Keratinocyte (primary cell): ENCODE data around the gene DNTTIP2.

Experiments
- EZH2 ChIP-seq: IDR thresholded peaks from one replicate; pipeline ENCODE4 v1.6.1; 2012; ENCODE audit warnings: inconsistent platforms, mild to moderate bottlenecking, low read length, moderate library complexity
- TF ChIP-seq, protein P1 (sequence below), 3 experiments: IDR thresholded peaks in 1 of 3; conservative IDR thresholded peaks in 1 of 3; optimal IDR thresholded peaks in 1 of 3; 2 replicates in 2 of 3; 3 replicates in 1 of 3; pipeline versions ENCODE3 to v1.5.1; 2011; ENCODE audit warnings: low read length in 3 of 3, mild to moderate bottlenecking in 3 of 3, moderate library complexity in 2 of 3, control low read depth in 1 of 3, inconsistent platforms in 1 of 3; ENCODE audit not compliant: insufficient read depth in 2 of 3; ENCODE audit errors: extremely low read depth in 1 of 3

DNA sequence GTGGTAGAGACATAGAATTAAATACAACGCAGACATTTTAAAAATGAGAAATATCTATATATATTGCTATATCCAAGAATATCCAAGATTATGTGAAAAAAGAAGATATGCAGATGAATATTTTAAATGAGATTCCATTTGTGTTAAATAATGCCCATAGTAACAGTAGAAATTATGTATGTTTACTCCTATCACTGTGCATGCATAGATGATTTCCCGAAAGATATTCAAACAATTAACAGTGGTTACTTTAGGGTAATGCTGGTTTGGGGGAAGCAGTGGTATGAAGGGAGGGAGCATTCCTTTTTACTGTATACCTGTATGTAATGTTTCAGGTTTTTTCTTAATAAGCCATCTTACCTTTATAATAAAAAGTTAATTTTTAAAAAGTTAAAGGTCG lies 25.1 kb downstream of the DNTTIP2 start:
- TF ChIP-seq, protein P1, sequence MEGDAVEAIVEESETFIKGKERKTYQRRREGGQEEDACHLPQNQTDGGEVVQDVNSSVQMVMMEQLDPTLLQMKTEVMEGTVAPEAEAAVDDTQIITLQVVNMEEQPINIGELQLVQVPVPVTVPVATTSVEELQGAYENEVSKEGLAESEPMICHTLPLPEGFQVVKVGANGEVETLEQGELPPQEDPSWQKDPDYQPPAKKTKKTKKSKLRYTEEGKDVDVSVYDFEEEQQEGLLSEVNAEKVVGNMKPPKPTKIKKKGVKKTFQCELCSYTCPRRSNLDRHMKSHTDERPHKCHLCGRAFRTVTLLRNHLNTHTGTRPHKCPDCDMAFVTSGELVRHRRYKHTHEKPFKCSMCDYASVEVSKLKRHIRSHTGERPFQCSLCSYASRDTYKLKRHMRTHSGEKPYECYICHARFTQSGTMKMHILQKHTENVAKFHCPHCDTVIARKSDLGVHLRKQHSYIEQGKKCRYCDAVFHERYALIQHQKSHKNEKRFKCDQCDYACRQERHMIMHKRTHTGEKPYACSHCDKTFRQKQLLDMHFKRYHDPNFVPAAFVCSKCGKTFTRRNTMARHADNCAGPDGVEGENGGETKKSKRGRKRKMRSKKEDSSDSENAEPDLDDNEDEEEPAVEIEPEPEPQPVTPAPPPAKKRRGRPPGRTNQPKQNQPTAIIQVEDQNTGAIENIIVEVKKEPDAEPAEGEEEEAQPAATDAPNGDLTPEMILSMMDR (optimal IDR thresholded peaks at IDR 0.05 in 1 of 3, IDR thresholded peaks at IDR 0.05 in 1 of 3, conservative IDR thresholded peaks at IDR 0.05 in 1 of 3; ENCODE audit: extremely low read depth in 1 of 3, insufficient read depth in 2 of 3, low read length in 3 of 3): no peak
- TF ChIP-seq EZH2: no peak
